C4-2B (cell line): Measurements from ENCODE around the gene VAT1.

Experiments
- CTCF ChIP-seq: fragments of 450-650 bp; conservative IDR thresholded peaks from 2 replicates; pipeline ENCODE4 v1.5.1; 2017; ENCODE audit warnings: mild to moderate bottlenecking
- ZFX ChIP-seq: fragments of 450-650 bp; IDR thresholded peaks from 2 replicates; pipeline ENCODE4 v1.6.1; 2017

GRCh38 chr17:43051969-43052368 lies 29.8 kb upstream of the VAT1 start:
- no peak for TF ChIP-seq CTCF
- no peak for TF ChIP-seq ZFX
